Stimulated activated CD4-positive, alpha-beta T cell treated with anti-CD3 and anti-CD28 coated beads, Interleukin-1b, Interleukin-23, amount 100 ng/mL, for 1 hour (primary cell): Measurements from ENCODE around the gene MTUS2.

Experiments used
- DNase-seq, 2 donors: peaks; one replicate each; pipeline ENCODE4 v3.0.0-alpha.2; 2020; ENCODE audit warnings: low read depth in 2 of 2

MTUS2 gene

GRCh38 chr13:29108068-29108786 is 288.1 kb downstream of the MTUS2 start:
- DNase-seq, result no peak

GRCh38 chr13:29109987-29110386 is 289.8 kb downstream of the MTUS2 start:
- DNase-seq, result no peak

- no peak for DNase-seq
Observed at GRCh38 chr13:29111446-29111845, 291.3 kb downstream of the MTUS2 start.

- DNase-seq, result no peak
Observed at GRCh38 chr13:29115842-29116241, 295.7 kb downstream of the MTUS2 start.

GRCh38 chr13:29117663-29118062 is 297.5 kb downstream of the MTUS2 start:
- DNase-seq, result no peak

GRCh38 chr13:29118471-29118870 is 298.3 kb downstream of the MTUS2 start:
- DNase-seq, result no peak

- DNase-seq, result no peak
Observed at GRCh38 chr13:29125191-29125933, 305.2 kb downstream of the MTUS2 start.

GRCh38 chr13:29125934-29126424 is 305.8 kb downstream of the MTUS2 start:
- no peak for DNase-seq

GRCh38 chr13:29129616-29130015 is 309.5 kb downstream of the MTUS2 start:
- DNase-seq, result no peak

- DNase-seq, result no peak
Observed at GRCh38 chr13:29131159-29131558, 311.0 kb downstream of the MTUS2 start.

- DNase-seq, result no peak
Observed at GRCh38 chr13:29131881-29132668, 311.9 kb downstream of the MTUS2 start.

- DNase-seq, result no peak
Observed at GRCh38 chr13:29136341-29136740, 316.2 kb downstream of the MTUS2 start.

- DNase-seq, result no peak
Observed at GRCh38 chr13:29137016-29137415, 316.9 kb downstream of the MTUS2 start.

GRCh38 chr13:29137995-29138394 is 317.9 kb downstream of the MTUS2 start:
- DNase-seq, result no peak

- DNase-seq, result no peak
Observed at GRCh38 chr13:29140277-29140676, 320.1 kb downstream of the MTUS2 start.

GRCh38 chr13:29143847-29144246 is 323.7 kb downstream of the MTUS2 start:
- no peak for DNase-seq

- no peak for DNase-seq
Observed at GRCh38 chr13:29154390-29154789, 334.3 kb downstream of the MTUS2 start.

GRCh38 chr13:29156136-29156535 is 336.0 kb downstream of the MTUS2 start:
- DNase-seq, result no peak

- DNase-seq, result no peak
Observed at GRCh38 chr13:29159871-29160270, 339.7 kb downstream of the MTUS2 start.

GRCh38 chr13:29160862-29161261 is 340.7 kb downstream of the MTUS2 start:
- no peak for DNase-seq

- DNase-seq, result no peak
Observed at GRCh38 chr13:29161676-29162075, 341.5 kb downstream of the MTUS2 start.

GRCh38 chr13:29162638-29163235 is 342.6 kb downstream of the MTUS2 start:
- DNase-seq, result no peak
